CD4-positive, alpha-beta T cell treated with Interleukin-4 for 4 hours (primary cell): ENCODE measurements around the gene BDH1.
"Not testable (repeated sequence)": the region's sequence is repeated elsewhere in the genome, so short reads cannot be mapped to it uniquely, and the experiment has no call there.

Source experiments
- DNase-seq: peaks from one replicate; pipeline ENCODE4 v3.0.0-alpha.2; 2020

BDH1 gene

DNA sequence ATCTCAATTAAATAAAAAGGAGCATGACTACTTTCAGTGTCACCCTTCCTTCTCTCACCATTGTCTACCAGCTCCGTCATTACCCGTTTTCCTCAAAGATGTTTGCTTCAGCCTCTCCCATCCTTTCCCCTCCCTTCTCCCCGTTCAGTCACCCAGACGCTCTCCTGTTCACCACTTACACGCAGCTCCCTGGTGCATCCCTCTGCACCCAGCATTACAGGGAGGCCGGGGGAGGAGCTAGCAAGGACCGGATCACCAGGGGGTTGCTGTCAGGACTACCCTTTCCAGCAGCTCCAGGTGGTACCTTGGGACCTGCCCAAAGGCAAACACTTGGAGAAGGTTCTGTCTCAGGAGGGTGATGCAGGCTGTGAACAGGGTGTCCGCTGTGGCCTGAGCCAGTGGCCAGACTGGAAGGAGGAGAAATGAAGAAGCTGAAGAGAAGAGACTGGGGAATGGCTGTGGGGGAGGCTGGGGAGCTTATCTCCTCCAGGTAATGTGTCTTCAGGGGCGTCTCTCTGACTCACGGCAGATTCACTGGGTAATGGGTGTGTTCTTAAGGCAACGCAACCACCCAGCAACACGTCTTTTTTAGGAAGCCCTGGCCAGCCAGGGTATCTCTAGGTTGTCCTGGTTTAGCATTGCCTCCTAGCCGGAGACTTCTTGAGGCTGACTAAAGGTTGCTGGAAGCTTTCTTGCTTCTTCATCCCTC, 21.8 kb upstream of the BDH1 start:
- no peak for DNase-seq

DNA sequence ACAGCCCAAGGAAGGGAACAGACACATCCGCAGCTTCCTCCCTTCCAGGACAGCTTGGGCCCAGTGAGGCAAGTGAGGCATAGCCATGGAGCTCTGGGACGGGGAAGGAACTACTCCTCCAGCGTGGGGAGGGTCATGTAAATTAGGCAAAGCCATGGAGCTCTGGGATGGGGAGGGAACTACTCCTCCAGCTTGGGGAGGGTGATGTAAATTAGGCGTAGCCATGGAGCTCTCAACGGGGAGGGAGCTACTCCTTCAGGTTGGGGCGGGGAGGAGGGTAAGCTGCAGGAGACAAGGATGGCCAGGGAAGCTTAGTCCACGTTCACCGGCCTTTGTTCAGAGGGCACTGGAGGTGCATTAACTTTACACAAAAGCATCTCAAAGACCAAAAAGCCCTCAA, 21.1 kb upstream of the BDH1 start:
- DNase-seq = no peak

DNA sequence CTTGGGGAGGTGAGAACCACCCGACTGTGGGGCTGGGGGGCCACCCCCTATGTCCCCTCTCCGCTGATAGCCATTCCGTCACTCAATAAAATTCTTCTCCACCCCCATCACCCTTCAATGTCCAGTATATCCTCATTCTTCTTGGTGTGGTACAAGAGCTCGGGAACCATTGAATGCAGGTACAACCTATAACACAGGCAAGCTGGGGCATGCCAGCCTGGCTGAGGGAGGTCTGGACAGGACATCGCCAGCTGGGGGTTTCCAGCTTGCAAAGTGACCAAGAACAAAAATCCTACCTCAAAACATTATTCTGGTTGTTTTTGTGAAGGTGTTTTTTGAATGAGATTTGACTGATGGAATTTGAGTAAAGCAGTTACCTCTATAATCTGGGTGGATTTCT, 19.6 kb upstream of the BDH1 start:
- no peak for DNase-seq

DNA sequence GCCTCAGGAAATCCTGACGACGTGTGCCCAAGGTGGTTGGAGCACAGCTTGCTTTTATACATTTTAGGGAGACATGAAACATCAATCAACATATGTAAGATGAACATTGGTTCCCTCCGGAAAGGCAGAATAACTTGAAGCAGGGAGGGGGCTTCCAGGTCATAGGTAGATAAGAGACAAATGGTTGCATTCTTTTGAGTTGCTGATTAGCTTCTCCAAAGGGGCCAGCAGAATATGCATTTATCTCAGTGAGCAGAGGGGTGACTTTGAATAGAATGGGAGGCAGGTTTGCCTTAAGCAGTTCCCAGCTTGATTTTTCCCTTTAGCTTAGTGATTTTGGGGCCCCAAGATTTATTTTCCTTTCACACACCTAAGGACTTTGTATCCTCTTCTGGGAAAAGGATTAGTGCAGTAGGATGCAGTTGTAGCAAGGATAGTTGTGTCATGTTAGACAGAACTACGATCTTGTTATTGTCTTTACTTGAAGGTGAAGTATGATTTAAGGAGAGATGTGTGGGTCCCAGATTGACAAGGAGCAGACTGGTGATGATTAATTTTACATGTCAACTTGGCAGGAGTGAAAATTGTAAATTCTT, 18.7 kb upstream of the BDH1 start:
- DNase-seq = not testable (repeated sequence)

DNA sequence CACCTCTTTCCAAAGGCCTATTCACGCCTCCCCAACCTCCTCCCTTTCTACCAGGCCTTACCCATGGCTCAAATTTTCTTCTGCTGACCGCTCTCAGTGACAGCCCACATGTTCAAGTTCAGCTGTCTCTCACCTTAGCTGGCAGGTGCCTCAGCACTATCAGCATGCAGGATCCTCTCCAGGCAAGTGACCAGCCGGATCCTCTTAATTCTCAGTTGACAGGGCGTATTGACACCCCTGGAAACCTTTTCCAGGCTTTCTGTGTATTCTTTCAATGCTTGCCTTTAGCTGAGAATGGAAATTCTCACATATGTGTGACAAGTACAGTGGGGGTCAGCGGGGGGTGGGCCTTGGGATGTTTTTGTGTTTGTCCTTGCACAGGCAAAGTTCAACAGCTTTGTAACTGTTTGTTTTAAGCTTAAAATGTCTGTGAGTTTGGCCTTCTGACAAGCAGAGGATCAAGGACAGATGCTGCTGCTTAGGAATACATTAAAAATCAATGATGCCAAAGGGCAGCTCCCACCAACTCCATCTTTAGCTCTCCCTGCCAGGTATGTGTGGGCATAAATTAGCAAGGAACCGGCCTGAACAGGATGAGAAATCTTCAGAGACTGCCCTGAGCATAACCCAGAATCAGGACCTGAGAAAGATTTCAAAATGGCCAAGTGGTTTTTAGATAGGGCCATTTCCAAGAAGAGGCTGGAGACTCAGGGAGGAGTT, 17.4 kb upstream of the BDH1 start:
- DNase-seq = no peak

DNA sequence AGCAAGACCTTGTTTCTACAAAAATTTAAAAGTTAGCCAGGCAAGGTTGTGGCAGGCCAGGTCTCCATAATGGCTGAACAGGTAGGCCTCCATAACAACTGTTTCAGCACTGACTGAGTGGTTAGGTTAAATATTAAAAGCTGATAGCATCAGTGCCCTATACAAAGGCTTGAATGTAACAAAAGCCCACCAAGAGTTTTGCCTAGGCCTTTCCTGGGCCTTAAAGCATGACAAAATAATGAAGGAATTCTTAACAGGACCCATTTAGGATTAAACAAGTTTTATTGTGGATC, 16.1 kb upstream of the BDH1 start:
- DNase-seq = not testable (repeated sequence)

DNA sequence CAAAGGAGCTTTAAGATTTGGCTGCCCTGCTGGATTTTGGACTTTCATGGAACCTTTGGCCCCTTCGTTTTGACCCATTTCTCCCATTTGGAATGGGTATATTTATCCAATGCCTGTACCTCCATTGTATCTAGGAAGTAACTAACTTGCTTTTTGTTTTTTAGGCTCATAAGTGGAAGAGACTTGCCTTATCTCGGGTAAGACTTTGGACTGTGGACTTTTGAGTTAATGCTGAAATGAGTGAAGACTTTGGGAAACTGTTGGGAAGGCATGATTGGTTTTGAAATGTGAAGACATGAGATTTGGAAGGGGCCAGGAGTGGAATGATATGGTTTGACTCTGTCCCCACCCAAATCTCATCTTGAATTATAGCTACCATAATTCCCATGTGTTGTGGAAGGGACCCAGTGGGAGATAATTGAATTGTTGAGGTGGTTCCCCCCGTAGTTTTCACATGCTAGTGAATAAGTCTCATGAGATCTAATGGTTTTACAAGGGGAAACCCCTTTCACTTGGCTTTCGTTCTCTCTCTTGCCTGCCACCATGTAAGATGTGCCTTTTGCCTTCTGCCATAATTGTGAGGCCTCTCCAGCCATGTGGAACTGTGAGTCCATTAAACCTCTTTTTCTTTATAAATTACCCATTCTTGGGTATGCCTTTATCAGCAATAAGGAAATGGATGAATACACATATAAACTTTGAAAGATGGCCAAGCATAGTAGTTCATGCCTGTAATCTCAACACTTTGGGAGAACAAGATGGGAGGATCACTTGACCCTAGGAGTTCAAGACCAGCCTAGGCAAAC, 15.5 kb upstream of the BDH1 start:
- not testable (repeated sequence) for DNase-seq

DNA sequence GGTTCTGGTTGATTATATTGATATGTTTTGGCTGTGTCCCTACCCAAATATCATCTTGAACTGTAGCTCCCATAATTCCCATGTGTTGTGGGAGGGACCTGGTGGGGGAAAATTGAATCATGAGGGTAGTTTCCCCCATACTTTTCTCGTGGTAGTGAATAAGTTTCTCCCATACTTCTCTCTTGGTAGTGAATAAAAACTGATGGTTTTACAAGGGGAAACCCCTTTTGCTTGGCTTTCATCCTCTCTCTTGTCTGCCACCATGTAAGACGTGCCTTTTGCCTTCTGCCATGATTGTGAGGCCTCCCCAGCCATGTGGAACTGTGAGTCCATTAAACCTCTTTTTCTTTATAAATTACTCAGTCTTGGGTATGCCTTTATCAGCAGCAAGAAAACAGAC, 13.7 kb upstream of the BDH1 start:
- DNase-seq = not testable (repeated sequence)

DNA sequence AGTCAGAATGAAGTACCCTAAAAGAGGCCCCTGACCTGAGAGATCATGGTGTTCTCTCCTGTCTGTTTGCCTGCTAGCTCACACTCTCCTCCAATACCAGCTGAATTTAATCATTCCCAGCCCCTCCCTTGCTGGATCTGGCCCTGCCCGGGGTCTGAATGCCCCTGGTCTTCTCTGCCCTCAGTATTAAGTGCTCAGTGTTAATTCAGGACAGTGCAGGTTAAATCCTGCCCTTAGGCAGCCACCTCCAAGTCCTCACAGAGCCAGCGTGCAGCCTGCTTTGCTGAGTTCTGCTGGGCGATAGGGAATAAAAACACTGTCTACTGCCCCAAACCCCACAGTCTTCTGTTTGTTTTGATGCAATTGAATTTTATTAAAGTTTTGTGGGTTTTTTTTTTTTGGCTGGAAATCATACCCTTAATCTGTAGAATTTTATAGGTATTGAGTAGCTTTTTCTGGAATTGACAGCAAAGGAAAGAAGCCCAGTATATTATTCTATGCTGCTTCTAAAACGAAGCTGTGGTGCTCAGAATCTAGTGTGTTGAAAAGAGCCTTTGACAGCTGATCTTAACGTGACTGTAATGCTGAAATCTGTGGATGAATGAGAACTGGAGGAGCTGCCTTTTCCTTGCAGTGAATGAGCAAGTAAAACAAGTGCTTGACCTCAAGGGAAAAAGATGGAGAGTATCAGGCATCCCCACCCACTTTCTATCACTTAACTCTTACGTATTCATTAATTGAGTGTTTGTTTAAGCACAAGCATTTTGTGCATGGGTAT, 12.3 kb upstream of the BDH1 start:
- no peak for DNase-seq

DNA sequence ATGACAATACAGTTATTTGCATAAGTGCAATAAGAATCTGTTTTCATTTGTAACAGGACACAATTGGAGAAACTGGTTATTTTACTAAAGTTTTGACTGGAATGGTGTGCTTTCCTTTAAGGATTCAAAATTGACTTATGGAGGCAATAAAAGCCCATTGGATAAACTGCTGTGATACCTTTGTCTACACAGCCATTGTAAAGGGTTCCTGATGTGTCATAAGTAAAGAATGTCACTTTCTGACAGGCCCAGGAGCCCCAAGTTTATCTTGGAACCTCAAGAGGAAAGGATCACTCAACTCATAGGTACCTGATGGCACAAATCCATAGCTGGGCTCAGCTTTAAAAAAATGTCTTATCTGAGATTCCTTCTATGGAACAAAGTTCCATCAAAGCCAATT, 10.4 kb upstream of the BDH1 start:
- DNase-seq = not testable (repeated sequence)

DNA sequence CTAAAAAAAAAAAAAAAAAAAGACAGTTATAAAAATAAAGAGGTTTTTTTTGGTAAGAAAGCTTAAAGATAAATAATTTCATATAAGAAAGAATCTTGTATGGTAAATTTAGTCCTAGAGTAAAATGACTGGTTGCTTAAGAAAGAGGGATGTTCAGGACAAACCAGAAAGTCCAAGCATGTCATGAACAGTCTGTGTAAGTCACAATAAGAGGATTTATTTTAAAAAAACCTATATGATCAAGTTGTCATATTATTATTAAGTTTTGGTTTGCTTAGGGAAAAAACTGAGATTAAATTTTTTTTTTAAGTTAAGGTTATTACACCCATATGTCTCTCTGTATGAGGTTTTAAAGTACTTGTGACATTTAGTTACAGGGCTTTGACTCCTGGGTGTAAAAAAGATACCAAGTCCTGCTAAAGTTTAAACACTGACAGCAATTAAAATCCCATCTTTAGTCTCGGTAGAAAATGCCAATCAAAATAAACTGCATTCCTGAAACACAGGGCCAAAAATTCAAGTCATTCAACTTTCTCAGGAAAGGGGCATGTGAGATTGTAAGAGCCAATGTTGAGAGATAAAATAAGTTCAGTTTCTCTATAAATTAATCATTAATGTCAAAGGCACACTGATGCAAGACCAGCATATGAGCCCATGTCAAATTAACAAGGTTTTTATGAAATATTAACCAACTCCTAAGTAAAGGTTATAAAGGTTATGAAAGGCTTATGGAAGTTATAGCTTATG, 8.5 kb upstream of the BDH1 start:
- no peak for DNase-seq

DNA sequence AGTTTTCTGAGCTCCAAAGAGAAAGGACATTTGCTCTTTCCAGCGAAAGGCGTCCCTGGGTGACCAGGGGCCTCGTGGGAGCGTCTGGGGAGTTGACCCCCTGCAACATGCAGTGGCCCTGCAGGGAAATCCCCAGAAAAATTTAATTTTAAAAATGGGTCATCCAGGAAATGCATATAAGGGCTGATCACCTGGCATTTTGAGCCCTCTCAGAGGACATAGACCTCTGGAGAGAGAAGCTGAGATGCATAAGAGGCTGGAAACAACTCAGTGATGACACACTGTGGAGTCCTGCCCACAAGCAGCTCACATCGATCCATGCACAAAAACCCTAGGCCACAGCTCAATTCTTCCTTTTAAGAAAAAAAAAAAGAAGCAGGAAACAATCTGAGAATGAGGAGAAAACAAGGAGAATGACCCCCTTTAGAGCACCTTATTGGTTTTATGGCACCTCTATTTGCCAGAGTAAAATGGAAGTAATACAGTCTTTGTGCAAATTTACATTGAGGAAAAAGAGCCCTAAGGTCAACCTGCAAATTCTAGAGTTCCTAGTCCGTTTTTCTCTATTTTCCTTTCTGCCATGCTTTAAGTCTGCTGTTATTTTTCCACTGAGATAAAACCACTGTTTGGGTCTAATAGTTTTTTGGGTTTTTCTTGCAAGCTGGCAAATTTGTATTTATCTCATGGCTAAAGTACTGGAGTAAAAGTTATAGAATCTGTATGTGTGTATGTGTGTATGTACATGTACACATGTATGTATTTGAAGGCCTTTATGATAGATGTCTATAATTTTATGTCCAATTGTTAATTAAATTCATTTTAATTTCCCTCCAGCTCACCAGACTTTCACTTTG, 6.9 kb upstream of the BDH1 start:
- no peak for DNase-seq

DNA sequence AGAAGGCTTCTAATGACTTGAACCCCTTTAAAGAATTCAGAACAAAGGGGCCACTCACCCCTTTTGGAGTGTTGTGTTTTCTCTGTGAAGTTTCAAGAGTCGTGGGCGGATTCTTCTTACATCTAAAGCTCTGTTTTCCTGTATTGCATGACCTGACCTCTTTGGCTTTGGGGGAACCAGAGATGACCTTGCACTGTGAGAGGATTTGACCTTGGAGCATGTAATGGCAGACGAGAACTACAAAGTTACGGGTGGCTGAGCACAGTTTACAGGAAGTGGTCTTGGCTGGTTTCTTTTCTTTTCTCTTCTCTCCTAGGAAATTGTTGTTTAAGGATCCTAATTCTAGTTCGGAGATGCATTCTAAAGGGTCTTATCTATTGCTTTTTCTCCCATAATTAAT, 6.2 kb upstream of the BDH1 start:
- DNase-seq = no peak

DNA sequence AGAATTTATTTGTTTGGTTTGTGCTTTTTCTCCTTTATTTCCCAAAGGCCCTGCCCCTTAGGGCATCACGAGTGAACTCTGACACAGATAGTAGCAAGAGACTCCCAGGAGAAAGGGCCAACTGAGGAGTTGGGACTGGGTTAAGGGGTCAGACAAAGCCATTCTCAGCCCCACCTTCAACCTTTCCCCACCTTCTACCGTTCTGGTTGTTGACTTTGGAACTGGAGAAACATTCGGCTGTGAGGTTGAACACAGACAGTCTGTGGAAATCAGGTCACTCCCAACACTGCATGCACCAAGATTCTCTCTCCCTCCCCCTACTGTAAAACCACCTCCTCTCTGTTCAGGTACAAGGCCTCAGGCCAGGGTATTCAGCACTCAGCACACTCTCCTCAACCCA, 3.9 kb upstream of the BDH1 start:
- no peak for DNase-seq

DNA sequence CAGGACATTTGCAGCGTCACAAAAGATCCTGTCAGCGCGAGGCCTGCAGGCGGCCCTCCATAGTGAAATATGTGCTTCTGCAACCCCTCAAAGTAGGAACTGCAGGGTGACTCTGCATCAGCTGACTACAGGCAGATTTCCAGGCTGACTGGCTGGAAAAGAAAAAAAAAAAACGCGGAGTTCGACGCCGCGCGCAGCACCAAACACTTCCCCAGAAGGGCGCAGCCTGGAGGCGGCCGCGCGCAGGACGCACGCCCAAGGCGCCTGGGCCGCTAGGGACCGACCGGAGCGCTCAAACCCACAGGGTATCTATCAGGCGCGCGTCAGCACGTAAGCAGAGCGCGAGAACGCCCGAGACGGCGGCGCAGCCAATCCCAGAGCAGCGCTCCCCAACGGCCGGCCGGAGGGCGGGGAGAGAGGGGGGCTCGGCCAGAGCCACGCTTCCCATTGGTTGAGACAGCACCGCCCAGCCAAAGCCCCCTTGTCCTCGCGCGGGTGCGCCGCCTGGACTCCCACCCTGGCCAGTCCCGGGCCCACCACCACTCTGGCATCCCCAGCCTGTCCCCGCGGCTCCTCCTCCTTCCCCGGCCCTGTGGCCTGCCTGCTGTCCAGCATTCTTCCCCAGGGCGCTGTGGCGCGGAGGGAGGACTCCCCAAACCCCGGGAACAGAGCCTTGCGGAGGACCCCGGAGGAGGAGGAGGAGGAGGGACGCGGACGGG, 1.0 kb downstream of the BDH1 start:
- DNase-seq = peak; percentile 93

DNA sequence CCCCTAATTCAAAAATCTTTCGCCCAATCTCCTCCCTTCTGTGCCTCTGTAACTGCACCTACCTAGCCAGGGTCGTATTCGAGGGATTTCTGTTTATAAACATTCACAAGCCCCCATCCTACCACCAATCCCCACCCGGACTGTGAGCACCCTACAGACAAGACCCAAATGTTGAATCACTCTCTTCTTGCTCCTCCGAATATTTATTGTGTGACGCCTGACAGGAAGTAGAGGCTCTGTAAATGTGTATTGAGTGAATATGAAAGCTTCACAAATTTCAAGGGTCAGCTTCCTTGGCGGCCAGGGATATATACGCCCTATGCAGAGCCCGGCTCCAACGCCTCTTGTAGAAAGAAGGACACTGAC, 1.6 kb downstream of the BDH1 start:
- no peak for DNase-seq

DNA sequence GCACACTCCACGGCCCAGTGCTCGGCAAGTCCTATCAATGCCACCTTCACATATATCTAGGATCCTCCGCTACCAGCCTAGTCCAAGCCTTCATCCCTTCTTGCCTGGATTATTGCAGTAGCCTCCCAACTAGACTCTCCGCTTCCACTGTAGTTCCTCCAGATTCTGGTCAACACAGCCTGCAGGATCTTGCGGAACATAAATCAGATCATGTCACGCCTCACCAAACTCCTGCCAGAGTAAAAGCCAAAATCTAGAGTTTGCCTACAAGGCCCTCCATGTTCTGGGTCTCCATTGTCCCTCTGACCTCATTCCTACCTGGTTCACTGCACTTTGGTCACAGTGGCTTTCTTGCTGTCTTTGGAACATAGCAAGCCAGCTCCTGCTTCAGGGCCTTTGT, 3.6 kb downstream of the BDH1 start:
- DNase-seq = no peak

DNA sequence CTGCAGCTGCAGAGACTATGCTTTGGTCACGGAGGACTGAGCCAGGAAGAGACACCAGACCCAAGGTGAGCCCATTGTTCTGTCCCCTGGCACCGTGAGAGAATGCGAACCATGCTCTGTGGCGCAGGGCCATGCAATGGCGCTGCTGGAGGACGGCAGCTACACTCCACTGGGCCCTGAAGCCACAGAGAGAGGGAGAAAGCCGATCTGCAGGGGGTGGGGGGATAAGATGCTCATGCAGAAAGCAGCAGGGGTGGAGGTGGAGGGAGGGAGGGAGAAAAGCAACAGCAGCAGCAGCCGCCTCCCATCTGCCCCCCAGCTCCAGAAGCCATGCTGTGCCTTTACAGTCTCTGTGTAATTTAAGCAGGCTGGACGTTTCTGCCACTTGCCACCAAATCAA, 5.3 kb downstream of the BDH1 start:
- no peak for DNase-seq

DNA sequence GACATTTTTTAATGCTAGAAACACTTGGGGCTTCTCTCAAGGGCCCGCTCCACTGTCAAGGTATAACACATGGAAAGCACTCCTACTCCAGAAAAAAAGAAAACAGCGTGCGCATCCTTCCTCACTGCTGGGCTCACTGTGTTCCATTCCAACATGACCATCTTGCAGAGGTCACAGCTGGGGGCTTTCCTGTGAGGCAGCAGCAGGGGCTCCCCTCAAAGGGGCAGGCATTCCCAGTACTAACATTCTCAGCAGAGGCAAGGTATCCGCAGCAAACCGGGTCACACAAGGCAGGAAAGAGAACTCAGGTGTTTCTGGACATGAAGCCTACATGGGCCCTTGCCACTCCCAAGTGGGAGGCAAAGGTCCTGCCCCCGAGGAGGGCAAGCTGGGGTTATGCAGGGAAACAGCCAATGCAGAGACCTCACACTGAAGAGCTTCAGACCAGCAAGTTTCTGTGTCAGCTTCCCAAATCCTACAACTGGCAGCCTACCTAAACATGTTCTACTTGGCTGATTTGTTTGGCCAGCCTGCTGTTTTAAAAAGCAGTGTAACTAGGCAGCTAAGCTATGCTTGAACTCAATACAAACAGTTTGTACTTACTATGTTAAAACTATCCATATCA, 6.4 kb downstream of the BDH1 start:
- DNase-seq = no peak
